Astrocyte (in vitro differentiated cells and primary cell): ENCODE measurements around the gene ASH1L. TPM values are rescaled to one million over a fixed set of nuclear protein-coding genes. Genes with fewer than 3 reads are reported as not detected.

Experiments used
- DNase-seq: peaks from one replicate; pipeline ENCODE4 v3.0.0-alpha.2; 2010; ENCODE audit warnings: low read depth
- FAIRE-seq: peaks from 2 replicates; lab custom pipeline; 2011; peaks lifted over from hg19 to GRCh38; lab: Jason Lieb, UNC
- H2AFZ ChIP-seq: 2 replicates; pipeline ENCODE4 v1.6.0; 2012; ENCODE audit warnings: low read depth, low read length, inconsistent platforms
- H3K27ac ChIP-seq: 2 replicates; pipeline ENCODE4 v1.5.1; 2011; ENCODE audit warnings: low read depth, low read length, inconsistent platforms
- H3K27me3 ChIP-seq: 2 replicates; pipeline ENCODE4 v1.6.0; 2011; ENCODE audit warnings: low read length, inconsistent platforms; ENCODE audit not compliant: insufficient read depth
- H3K36me3 ChIP-seq: 2 replicates; pipeline ENCODE4 v1.5.1; 2011; ENCODE audit warnings: low read length, inconsistent platforms; ENCODE audit not compliant: insufficient read depth
- H3K4me1 ChIP-seq: 2 replicates; pipeline ENCODE4 v1.5.1; 2011; ENCODE audit warnings: low read length, inconsistent platforms; ENCODE audit not compliant: insufficient read depth
- H3K4me2 ChIP-seq: 2 replicates; pipeline ENCODE4 v1.6.0; 2012; ENCODE audit warnings: low read length, inconsistent platforms
- H3K4me3 ChIP-seq: 2 replicates; pipeline ENCODE4 v1.5.1; 2011; ENCODE audit warnings: low read depth, mild to moderate bottlenecking, low read length, inconsistent platforms; ENCODE audit not compliant: insufficient read depth
- H3K79me2 ChIP-seq: 2 replicates; pipeline ENCODE4 v1.6.0; 2012; ENCODE audit warnings: mild to moderate bottlenecking, low read length, inconsistent platforms; ENCODE audit not compliant: insufficient read depth
- H3K9ac ChIP-seq: 2 replicates; pipeline ENCODE4 v1.6.0; 2012; ENCODE audit warnings: mild to moderate bottlenecking, low read length, inconsistent platforms
- H3K9me3 ChIP-seq: 2 replicates; pipeline ENCODE4 v1.5.1; 2012; ENCODE audit warnings: low read depth, mild to moderate bottlenecking, low read length, inconsistent platforms; ENCODE audit not compliant: insufficient read depth
- H4K20me1 ChIP-seq: 2 replicates; pipeline ENCODE4 v1.6.0; 2012; ENCODE audit warnings: low read length, inconsistent platforms; ENCODE audit not compliant: insufficient read depth
- H3K27ac Mint-ChIP-seq: one replicate; pipeline ENCODE4 v1.8.0; 2021; ENCODE audit warnings: mild to moderate bottlenecking, mixed read lengths; ENCODE audit not compliant: unreplicated experiment
- H3K27me3 Mint-ChIP-seq: one replicate; pipeline ENCODE4 v1.8.0; 2021; ENCODE audit warnings: low read depth, mixed read lengths; ENCODE audit not compliant: unreplicated experiment
- H3K36me3 Mint-ChIP-seq: one replicate; pipeline ENCODE4 v1.8.0; 2021; ENCODE audit warnings: low read depth, mixed read lengths; ENCODE audit not compliant: unreplicated experiment
- H3K4me1 Mint-ChIP-seq: one replicate; pipeline ENCODE4 v1.8.0; 2021; ENCODE audit warnings: low read depth, mixed read lengths; ENCODE audit not compliant: unreplicated experiment
- H3K4me3 Mint-ChIP-seq: one replicate; pipeline ENCODE4 v1.8.0; 2021; ENCODE audit warnings: mild to moderate bottlenecking, moderate library complexity, mixed read lengths; ENCODE audit not compliant: unreplicated experiment
- H3K9me3 Mint-ChIP-seq: one replicate; pipeline ENCODE4 v1.8.0; 2021; ENCODE audit warnings: mild to moderate bottlenecking, mixed read lengths; ENCODE audit not compliant: unreplicated experiment
- EZH2 ChIP-seq: IDR thresholded peaks from 2 replicates; pipeline ENCODE4 v1.6.1; 2012; ENCODE audit warnings: mild to moderate bottlenecking, low read length, inconsistent platforms; ENCODE audit not compliant: insufficient read depth
- total RNA-seq: library from RNA; stranded (reverse); gene quantifications from 2 replicates; pipeline ENCODE4 v1.2.1, GENCODE V29; 2021
- TF ChIP-seq, protein P1 (sequence below): IDR thresholded peaks from 2 replicates; pipeline ENCODE4 v1.5.1; 2011; ENCODE audit warnings: low read depth, mild to moderate bottlenecking, inconsistent platforms, low read length, moderate library complexity; ENCODE audit not compliant: insufficient read depth

ASH1L gene
- total RNA-seq, 1 donor from 2014 or later: 31.1 TPM

DNA sequence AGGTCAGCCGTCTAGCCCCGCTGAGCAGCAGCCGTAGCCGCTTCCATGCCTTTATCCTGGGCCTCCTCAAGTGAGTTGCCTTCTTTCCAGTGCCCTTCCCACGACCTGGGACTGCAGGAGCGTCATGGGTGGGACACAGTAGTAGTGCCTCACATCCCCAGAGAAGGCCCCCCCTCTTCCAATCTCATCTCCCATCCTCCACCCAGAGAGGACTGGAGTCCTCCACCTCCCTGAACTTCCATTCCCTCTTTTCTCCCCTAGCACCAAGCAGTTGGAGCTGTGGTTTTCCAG lies 237.1 kb downstream of the ASH1L start:
- Histone ChIP-seq H3K36me3 (peaks cover 6% of the 10 kb centered on the region), H3K79me2 (peaks cover 40% of the 10 kb centered on the region), H2AFZ (no peak overlapping the region), H3K9ac (peak overlapping the region; percentile 85), H3K9me3 (no peaks in the 10 kb centered on the region), H3K27me3 (no peaks in the 10 kb centered on the region), H3K4me3 (peak overlapping the region; percentile 80), H3K4me2 (peak overlapping the region; percentile 99), H4K20me1 (peaks cover 47% of the 10 kb centered on the region), H3K4me1 (peaks cover 29% of the 10 kb centered on the region), H3K27ac (peak overlapping the region; percentile 5)
- peaks cover 14% of the 10 kb centered on the region for H3K4me1 Mint-ChIP-seq
- no peaks in the 10 kb centered on the region for H3K9me3 Mint-ChIP-seq
- TF ChIP-seq, protein P1, sequence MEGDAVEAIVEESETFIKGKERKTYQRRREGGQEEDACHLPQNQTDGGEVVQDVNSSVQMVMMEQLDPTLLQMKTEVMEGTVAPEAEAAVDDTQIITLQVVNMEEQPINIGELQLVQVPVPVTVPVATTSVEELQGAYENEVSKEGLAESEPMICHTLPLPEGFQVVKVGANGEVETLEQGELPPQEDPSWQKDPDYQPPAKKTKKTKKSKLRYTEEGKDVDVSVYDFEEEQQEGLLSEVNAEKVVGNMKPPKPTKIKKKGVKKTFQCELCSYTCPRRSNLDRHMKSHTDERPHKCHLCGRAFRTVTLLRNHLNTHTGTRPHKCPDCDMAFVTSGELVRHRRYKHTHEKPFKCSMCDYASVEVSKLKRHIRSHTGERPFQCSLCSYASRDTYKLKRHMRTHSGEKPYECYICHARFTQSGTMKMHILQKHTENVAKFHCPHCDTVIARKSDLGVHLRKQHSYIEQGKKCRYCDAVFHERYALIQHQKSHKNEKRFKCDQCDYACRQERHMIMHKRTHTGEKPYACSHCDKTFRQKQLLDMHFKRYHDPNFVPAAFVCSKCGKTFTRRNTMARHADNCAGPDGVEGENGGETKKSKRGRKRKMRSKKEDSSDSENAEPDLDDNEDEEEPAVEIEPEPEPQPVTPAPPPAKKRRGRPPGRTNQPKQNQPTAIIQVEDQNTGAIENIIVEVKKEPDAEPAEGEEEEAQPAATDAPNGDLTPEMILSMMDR: no peak
- TF ChIP-seq EZH2: no peak
- H3K27ac Mint-ChIP-seq: peak overlapping the region; percentile 58
- no peak for DNase-seq
- no peak for FAIRE-seq
- H3K27me3 Mint-ChIP-seq: no peaks in the 10 kb centered on the region
- H3K36me3 Mint-ChIP-seq: peaks cover 8% of the 10 kb centered on the region
- H3K4me3 Mint-ChIP-seq: peak overlapping the region; percentile 91

- Mint-ChIP-seq H3K27me3 (no peaks in the 10 kb centered on the region), H3K27ac (peak overlapping the region; percentile 58), H3K9me3 (no peaks in the 10 kb centered on the region), H3K4me3 (peak overlapping the region; percentile 91), H3K36me3 (peaks cover 9% of the 10 kb centered on the region), H3K4me1 (peaks cover 17% of the 10 kb centered on the region)
- Histone ChIP-seq H3K36me3 (peaks cover 6% of the 10 kb centered on the region), H3K9me3 (no peaks in the 10 kb centered on the region), H3K27ac (peak overlapping the region; percentile 32), H2AFZ (peak overlapping the region; percentile 58), H3K9ac (peak overlapping the region; percentile 85), H4K20me1 (peaks cover 47% of the 10 kb centered on the region), H3K79me2 (peaks cover 40% of the 10 kb centered on the region), H3K4me2 (peak overlapping the region; percentile 99), H3K27me3 (no peaks in the 10 kb centered on the region), H3K4me1 (peaks cover 32% of the 10 kb centered on the region), H3K4me3 (peak overlapping the region; percentile 80)
- FAIRE-seq (no peak), DNase-seq (no peak)
- TF ChIP-seq EZH2: no peak
- TF ChIP-seq, protein P1: peak; percentile 16
Measured at GRCh38 chr1:155324717-155325602, 237.6 kb downstream of the ASH1L start.
